VCaP (cell line): ENCODE results near the gene INSC.

ENCODE experiments used
- H3K27ac ChIP-seq: fragments of 450-650 bp; 2 replicates; pipeline ENCODE4 v1.5.1; 2017
- TF ChIP-seq, protein P1 (sequence below): fragments of 450-650 bp; conservative IDR thresholded peaks from 2 replicates; pipeline ENCODE4 v1.5.1; 2017; ENCODE audit warnings: mild to moderate bottlenecking, moderate library complexity

Gene INSC

DNA sequence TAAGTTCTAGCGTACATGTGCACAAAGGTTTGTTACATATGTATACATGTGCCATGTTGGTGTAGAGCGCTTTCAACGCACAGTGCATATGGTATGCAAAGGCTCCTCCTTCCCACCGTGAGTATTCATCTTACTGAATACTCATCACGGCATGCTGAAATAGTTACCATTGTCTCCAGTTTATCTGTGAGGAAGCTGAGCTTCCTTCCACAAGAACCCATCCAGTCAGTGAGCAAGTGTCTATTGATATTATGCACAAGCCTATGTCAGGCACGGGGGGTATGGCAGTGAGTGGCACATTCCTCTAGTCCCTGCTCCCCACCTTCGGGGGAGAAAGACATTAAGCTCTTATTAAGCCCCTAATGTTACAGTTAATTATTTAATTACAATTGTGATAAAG lies 28.1 kb downstream of the INSC start:
- H3K27ac ChIP-seq, result no peak overlapping the region
- TF ChIP-seq, protein P1, sequence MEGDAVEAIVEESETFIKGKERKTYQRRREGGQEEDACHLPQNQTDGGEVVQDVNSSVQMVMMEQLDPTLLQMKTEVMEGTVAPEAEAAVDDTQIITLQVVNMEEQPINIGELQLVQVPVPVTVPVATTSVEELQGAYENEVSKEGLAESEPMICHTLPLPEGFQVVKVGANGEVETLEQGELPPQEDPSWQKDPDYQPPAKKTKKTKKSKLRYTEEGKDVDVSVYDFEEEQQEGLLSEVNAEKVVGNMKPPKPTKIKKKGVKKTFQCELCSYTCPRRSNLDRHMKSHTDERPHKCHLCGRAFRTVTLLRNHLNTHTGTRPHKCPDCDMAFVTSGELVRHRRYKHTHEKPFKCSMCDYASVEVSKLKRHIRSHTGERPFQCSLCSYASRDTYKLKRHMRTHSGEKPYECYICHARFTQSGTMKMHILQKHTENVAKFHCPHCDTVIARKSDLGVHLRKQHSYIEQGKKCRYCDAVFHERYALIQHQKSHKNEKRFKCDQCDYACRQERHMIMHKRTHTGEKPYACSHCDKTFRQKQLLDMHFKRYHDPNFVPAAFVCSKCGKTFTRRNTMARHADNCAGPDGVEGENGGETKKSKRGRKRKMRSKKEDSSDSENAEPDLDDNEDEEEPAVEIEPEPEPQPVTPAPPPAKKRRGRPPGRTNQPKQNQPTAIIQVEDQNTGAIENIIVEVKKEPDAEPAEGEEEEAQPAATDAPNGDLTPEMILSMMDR, result no peak

DNA sequence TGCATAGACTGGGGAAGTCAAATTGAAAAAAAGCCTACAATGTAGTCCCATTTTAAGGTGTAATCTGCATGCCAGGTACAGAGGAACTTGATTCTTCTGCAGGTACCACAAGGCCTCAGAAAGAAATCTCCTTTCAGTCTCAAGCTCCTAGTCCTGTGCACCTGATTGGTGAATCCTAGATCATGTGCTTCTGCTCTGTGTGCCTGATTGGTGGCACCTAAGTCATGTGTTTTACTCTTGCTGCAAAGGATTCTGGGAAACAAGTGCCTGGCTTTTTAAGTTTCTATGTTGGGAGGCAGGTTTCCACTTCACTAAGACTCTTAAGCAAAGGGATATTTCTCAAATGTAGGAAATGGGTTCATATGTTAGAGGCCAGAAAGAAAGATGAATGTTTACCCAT lies 29.1 kb downstream of the INSC start:
- no peak overlapping the region for H3K27ac ChIP-seq
- TF ChIP-seq, protein P1, result no peak

DNA sequence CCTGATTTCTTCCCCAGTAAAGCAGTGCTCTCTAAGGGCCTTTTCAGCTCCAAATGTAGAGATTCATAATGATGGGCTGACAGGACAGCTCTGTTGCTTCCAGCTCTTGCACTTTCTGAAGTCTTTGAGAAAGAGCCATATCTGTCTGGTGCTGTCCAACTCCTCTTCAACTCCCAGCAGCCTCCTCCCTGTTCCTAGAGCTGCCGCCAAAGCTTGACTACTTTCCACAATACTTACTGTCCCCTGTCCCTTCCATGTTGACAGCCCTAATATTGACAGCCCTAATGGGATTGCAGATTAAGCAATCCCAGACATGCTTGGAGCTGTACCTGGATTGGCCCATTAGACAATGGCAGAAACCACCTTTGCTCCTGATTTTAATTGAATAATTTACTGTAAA lies 29.6 kb downstream of the INSC start:
- no peak overlapping the region for H3K27ac ChIP-seq
- TF ChIP-seq, protein P1, result no peak

DNA sequence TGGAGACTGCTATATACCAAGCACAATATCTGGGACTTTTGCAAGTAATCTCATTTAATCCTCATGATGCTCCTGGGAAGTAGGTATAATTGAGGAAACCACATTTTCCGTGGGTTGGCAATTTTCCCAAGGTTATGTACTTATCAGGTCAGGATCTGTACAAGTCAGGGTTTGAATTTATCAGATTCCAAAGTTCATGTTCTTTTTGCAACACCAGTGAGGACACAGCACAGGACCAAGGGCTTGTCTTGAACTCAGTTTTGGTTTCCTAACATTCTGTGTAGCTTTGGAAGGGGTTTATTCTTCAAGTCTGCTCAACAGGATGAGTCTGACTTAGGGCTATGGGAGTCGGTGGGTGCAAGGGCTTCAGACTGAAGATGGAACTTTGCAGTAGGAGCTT lies 30.4 kb downstream of the INSC start:
- TF ChIP-seq, protein P1, result no peak
- no peak overlapping the region for H3K27ac ChIP-seq

- no peak overlapping the region for H3K27ac ChIP-seq
- TF ChIP-seq, protein P1, result no peak
Observed at GRCh38 chr11:15145615-15146014, 30.9 kb downstream of the INSC start.

DNA sequence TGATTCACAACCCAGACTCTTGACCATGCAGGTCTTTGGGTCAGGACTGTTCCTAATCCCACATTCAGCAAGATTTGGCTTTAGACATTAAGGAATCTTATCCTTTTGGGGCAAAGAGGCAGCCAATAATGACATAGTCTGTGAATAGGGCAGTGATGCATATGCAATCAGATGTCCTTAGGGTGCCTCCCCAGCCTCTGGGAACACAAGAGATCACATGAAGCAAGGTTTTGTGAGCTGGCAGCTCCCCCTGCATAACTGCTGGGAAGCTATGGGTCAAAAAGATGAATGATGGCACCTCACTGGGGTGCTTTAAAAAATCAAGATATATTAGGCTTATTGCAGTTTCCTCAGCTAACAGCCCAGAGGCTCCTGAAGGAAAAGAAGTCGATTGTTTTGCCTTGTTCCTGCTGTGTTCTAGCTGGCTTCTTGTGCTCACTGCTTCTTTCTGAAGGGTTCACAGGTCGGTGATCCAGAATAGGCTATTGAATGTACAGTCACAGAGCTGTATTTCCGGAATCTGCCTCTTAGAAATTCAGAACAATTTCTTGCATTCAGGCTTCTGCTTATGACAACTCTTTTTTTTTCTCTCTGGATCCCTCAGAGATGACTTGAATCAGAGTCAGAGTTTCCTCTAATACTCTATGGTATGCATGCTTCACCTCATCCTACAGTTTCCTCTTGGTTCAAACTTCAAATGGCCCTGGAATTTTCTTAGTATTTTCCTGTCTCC lies 31.7 kb downstream of the INSC start:
- TF ChIP-seq, protein P1, result no peak
- no peak overlapping the region for H3K27ac ChIP-seq

- TF ChIP-seq, protein P1, result no peak
- H3K27ac ChIP-seq, result no peak overlapping the region
Observed at GRCh38 chr11:15148169-15148568, 33.4 kb downstream of the INSC start.
